Hindlimb muscle (tissue), 1 donor: ENCODE results near the gene RIN1. TPM values are rescaled to one million over a fixed set of nuclear protein-coding genes. Genes with fewer than 3 reads are reported as not detected.

Source experiments
- polyA plus RNA-seq: library from polyadenylated mRNA; unstranded; fragments of 120-200 nt; gene quantifications from one replicate; pipeline ENCODE4 v1.2.1, GENCODE V29; 2013; ENCODE audit not compliant: insufficient read length

RIN1 gene
- polyA plus RNA-seq, 1 donor = 11.5 TPM

Other genes with a start within 250 kb of the RIN1 start
- gene KLC2, start 78.7 kb downstream of the RIN1 start, polyA plus RNA-seq = 22.7 TPM
- 96.1 TPM for gene RAB1B, start 67.8 kb downstream of the RIN1 start, polyA plus RNA-seq
- 3.2 TPM for gene CNIH2, start 58.3 kb downstream of the RIN1 start, polyA plus RNA-seq
- 42.6 TPM for gene YIF1A, start 47.3 kb downstream of the RIN1 start, polyA plus RNA-seq
- gene TMEM151A, start 44.5 kb downstream of the RIN1 start, polyA plus RNA-seq = not detected
- 106 TPM for gene CD248, start 19.4 kb downstream of the RIN1 start, polyA plus RNA-seq
- gene BRMS1, start 8.7 kb upstream of the RIN1 start, polyA plus RNA-seq = 21.8 TPM
- 22.0 TPM for gene B4GAT1, start 11.2 kb upstream of the RIN1 start, polyA plus RNA-seq
- 40.8 TPM for gene SLC29A2, start 35.3 kb upstream of the RIN1 start, polyA plus RNA-seq
- gene NPAS4, start 84.6 kb upstream of the RIN1 start, polyA plus RNA-seq = 0.21 TPM
- 45.9 TPM for gene MRPL11, start 102.4 kb upstream of the RIN1 start, polyA plus RNA-seq
- gene PELI3, start 130.5 kb upstream of the RIN1 start, polyA plus RNA-seq = 8.6 TPM
- gene DPP3, start 144.0 kb upstream of the RIN1 start, polyA plus RNA-seq = 25.7 TPM
- gene BBS1, start 174.2 kb upstream of the RIN1 start, polyA plus RNA-seq = 21.4 TPM
- 4.6 TPM for gene ZDHHC24, start 209.6 kb upstream of the RIN1 start, polyA plus RNA-seq
- gene ACTN3, start 210.5 kb upstream of the RIN1 start, polyA plus RNA-seq = 141 TPM
- 27.0 TPM for gene CTSF, start 232.2 kb upstream of the RIN1 start, polyA plus RNA-seq